ENCODE results near the gene SMTNL1.

Gene SMTNL1

DNA sequence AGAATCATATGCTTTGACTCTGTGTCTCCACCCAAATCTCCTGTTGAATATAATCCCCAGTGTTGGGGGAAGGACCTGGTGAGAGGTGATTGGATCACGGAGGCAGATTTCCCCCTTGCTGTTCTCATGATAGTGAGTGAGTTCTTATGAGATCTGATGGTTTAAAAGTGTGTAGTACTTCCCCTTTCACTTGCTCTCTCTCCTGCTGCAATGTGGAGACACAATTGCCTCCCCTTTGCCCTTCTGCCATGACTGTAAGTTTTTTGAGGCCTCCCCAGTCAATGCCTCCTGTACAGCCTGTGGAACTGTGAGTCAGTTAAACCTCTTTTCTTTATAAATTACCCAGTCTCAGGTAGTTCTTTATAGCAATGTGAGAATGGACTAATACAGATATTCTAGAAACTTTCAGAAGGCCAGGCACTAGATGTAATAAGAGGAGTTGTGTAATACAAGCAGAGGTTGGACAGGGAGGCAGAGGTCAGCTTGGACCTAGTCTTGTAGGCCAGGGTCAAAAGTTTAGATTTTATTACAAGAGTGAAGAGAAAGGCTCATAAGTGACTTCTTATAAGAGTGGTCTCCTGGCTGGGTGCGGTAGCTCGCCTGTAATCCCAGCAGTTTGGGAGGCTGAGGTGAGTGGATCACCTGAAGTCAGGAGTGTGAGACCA, 50.8 kb downstream of the SMTNL1 start:
- no peak for DNase-seq (ENCODE audit: low read depth)

DNA sequence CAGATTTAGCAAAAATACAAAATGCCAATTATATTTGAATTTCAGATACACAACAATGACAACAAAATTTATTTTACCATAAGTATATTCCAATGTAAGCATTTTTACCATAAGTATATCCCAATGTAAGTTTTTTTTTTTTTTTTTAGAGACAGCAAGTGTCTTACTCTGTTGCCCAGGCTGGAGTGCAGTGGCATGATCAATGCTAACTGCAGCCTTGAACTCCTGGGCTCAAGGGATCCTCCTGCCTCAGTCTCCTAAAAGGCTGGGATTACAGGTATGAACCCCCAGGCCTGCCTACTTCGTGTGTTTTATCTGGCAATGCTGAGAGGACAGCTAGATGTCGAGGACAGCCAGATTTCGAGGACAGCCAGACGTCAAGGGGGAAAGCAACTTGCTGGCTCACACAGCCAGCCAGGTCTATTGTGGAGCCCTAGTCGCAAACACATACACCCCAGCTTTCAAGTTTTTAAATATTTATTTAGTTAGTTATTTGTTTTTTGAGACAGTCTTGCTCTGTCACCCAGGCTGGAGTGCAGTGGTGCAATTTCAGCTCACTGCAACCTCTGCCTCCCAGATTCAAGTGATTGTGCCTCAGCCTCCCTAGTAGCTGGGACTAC, 59.0 kb downstream of the SMTNL1 start:
- DNase-seq (ENCODE audit: low read depth) = no peak

DNA sequence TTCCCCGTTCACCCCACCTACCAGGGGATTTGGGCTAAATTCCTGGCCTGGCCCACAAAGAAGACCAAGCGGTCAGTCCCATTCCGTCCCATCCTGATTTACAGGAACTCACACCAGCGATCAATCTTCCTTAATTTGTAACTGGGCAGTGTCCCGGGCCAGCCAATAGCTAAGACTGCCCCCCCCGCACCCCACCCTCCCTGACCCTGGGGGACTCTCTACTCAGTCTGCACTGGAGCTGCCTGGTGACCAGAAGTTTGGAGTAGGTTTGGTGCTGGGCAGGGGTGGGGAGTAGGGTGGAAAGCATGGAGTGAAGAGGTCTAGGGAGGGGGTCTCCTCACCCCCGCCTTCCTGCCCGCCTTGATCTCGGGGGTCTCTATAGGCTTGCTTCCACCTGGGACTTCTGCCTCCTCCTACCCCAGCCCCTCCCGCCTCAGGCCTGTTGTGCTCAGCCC, 60.1 kb downstream of the SMTNL1 start, which contains the start of gene SERPING1:
Gene SERPING1, plus strand, starts transcription at position 225 of the 455 bp plus-strand sequence. CDS start 586 bp downstream, outside the sequence.
- no peak for DNase-seq (ENCODE audit: low read depth)

DNA sequence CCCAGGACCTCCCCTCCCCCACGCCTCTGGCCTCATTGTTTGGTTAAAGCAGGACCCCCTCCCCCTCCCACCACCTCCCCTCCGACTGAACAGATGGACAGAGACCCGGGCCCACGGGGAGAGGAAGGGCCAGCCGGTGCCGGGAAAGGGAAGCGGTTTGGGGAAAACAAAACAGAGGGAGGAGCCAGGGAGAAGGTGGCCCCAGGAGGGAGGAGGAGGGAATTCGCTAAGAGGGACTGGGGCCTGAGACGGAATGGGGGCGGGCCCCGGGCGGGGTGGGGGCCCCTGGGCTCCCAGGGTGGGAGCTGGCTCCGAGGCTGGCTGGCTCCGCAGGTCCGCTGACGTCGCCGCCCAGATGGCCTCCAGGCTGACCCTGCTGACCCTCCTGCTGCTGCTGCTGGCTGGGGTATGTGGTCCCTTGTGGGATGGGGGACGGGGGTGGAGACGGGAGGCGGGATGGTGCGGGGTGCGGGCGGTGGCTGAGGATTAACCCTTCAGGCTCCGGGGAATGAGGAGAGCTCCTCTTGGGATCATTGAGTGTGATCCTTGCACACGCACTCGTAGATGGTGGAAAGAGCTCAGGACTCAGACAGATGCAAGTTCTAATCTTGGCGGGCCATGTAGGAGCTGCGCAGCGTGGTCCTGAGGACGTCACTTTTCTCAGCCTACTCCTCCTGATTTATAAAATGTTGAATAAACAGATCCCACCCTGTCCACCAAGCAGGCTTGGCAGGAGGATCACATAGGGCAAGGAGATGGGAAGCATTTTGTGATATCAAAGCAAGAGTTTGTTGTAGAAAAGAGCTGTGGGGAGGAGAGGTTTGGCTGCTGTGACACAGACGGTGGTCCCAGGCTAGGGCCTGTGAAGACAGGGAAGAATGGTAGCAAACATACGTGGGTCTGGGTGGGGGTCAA, 60.8 kb downstream of the SMTNL1 start:
- DNase-seq (ENCODE audit: low read depth) = no peak

DNA sequence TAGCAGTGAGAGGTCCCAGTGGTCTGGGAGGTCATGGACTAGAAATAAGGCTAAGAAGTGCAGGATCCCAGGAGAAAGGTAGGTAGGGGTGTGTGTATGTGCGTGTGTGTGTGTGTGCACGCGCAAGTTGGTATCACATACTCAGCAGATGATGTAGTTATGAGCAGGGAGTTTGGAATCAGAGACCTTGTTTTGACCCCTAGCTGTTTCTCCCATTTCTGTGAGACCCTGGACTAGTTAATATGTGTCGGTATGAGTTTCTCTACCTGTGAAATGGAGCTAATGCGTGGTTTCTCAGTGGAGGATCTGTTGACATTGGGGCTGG, 61.4 kb downstream of the SMTNL1 start:
- DNase-seq (ENCODE audit: low read depth) = no peak

DNA sequence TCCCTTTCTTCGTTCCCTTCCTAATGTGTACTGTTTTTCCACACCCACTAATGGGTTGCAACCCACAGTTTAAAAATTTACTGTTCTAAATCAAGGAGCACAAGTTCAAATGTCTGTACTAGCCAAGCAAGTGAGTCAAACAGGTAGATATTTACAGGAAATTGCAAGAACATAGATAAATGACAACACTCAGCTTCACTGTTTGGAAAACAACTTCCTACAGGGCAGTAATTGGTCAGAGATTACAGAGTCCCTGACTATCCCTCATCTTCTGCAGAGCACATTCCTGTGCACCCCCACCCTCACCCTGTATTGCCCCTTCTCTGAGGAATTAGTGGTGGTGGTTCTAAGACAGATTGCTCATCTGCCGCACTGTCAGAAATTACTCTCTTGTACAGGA, 62.0 kb downstream of the SMTNL1 start:
- DNase-seq (ENCODE audit: low read depth) = no peak
